Esophagus muscularis mucosa (tissue), 4 donors: Measurements from ENCODE around the gene SEMA3D. TPM values are rescaled to one million over a fixed set of nuclear protein-coding genes. Genes with fewer than 3 reads are reported as not detected.
A peak's percentile ranks its signal among the peaks of the same experiment; 100 is the strongest.

Experiments
- DNase-seq: peaks from one replicate; pipeline ENCODE4 v3.0.0-alpha.2; 2017; ENCODE audit errors: extremely low spot score
- H3K27ac ChIP-seq, 4 donors: fragments of 200-600 bp; sonication (generic); replicated peaks in 1 of 4; 1 replicate in 3 of 4; 2 replicates in 1 of 4; pipeline ENCODE4 v1.5.1; 2016 to 2019; ENCODE audit warnings: mild to moderate bottlenecking in 1 of 4
- H3K27me3 ChIP-seq, 4 donors: fragments of 200-600 bp; sonication (generic); one replicate each; pipeline versions ENCODE4 v1.5.1 to v1.6.0; 2016 to 2019
- H3K36me3 ChIP-seq, 4 donors: fragments of 200-600 bp; sonication (generic); one replicate each; pipeline ENCODE4 v1.5.1; 2016 to 2019
- H3K4me1 ChIP-seq, 4 donors: fragments of 200-600 bp; sonication (generic); one replicate each; pipeline ENCODE4 v1.5.1; 2016 to 2019
- H3K4me3 ChIP-seq, 4 donors: fragments of 200-600 bp; sonication (generic); 1 replicate in 2 of 4; 2 replicates in 2 of 4; pipeline ENCODE4 v1.5.1; 2016 to 2019; ENCODE audit warnings: mild to moderate bottlenecking in 4 of 4, moderate library complexity in 1 of 4
- H3K9me3 ChIP-seq, 4 donors: fragments of 200-600 bp; sonication (generic); 1 replicate in 3 of 4; 2 replicates in 1 of 4; pipeline ENCODE4 v1.5.1; 2016 to 2019
- CTCF ChIP-seq, 3 experiments: fragments of 200-600 bp in 2 of 3; fragments of 450-650 bp in 1 of 3; sonication (generic) in 2 of 3; IDR thresholded peaks; one replicate each; pipeline ENCODE4 v1.5.1; 2017 to 2019; ENCODE audit warnings: antibody characterized with exemption in 3 of 3, mild to moderate bottlenecking in 2 of 3, moderate library complexity in 1 of 3
- EP300 ChIP-seq: sonication (generic); formaldehyde crosslinking; IDR thresholded peaks from one replicate; pipeline ENCODE4 v1.6.1; 2017; ENCODE audit warnings: antibody characterized with exemption
- POLR2A ChIP-seq: fragments of 450-650 bp; IDR thresholded peaks from one replicate; pipeline ENCODE4 v1.6.1; 2017; ENCODE audit warnings: antibody characterized with exemption, moderate library complexity, mild to moderate bottlenecking, low read depth
- POLR2AphosphoS5 ChIP-seq, 2 donors: sonication (generic); formaldehyde crosslinking; IDR thresholded peaks; one replicate each; pipeline ENCODE4 v1.6.1; 2017; ENCODE audit warnings: antibody characterized with exemption in 2 of 2
- WGBS: methylation state at CpG from one replicate; pipeline ENCODE4 v1.1.5; 2018; 5-methylcytosine and 5-hydroxymethylcytosine counted together
- intact Hi-C: fragments of 100-400 bp; cut with DNase I; formaldehyde crosslinking; loops from one replicate; pipeline ENCODE4 v1.15.1; 2023
- total RNA-seq, 4 donors: library from RNA; depleted of rRNA; stranded (reverse); fragments of >200 nt; gene quantifications; one replicate each; pipeline versions ENCODE4 v1.1.0 to v1.2.1, GENCODE V29; 2016

Gene SEMA3D
- total RNA-seq, 4 donors from 2014 or later: 0.42 to 2.2 (median 1.4) TPM

DNA sequence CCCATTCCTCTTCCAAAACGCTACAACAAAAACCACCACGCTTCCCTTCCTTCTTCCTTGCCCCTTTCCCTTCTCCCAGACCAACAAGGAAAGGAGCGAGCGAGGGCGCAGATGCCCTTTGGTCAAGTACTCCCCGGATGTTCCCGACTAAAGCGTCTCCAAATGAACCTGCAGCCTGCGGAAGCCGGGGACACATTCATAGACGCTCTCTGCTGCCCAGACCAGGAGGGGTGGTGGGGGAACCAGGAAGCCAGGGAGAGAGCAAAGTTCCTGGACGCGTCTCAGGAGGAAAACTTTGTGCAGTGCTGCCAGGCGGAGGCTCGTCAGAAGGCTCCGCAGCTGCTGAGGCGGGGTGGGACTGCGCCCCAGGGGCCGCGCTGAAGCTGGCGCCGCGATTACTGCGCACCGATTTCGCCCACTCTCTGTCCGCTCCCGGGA, 754 bp downstream of the SEMA3D start:
- H3K36me3 ChIP-seq: no peaks in the 10 kb centered on the region
- WGBS: under 1% methylated on average over 28 of the region's 28 CpGs
- peaks cover 5 to 30% (median 27%) of the 10 kb centered on the region in 4 donors for H3K4me1 ChIP-seq
- H3K27me3 ChIP-seq: peaks cover 0 to 35% (median 0%) of the 10 kb centered on the region in 4 donors
- H3K9me3 ChIP-seq: no peaks in the 10 kb centered on the region
- DNase-seq: no peak
- peak overlapping the region; percentile 53 to 65 (median 56) for H3K4me3 ChIP-seq
- intact Hi-C loops: loop anchor here (10.0 kb wide), 1 partner anchor 141 kb away; no protein-coding TSS in a partner anchor
- no peak for TF ChIP-seq POLR2A
- TF ChIP-seq EP300: no peak
- no peak for TF ChIP-seq POLR2AphosphoS5 (IDR thresholded peaks at IDR 0.05)
- no peak for TF ChIP-seq CTCF (IDR thresholded peaks at IDR 0.05)
- H3K27ac ChIP-seq: peak overlapping the region; percentile 19 to 44 (median 36)

DNA sequence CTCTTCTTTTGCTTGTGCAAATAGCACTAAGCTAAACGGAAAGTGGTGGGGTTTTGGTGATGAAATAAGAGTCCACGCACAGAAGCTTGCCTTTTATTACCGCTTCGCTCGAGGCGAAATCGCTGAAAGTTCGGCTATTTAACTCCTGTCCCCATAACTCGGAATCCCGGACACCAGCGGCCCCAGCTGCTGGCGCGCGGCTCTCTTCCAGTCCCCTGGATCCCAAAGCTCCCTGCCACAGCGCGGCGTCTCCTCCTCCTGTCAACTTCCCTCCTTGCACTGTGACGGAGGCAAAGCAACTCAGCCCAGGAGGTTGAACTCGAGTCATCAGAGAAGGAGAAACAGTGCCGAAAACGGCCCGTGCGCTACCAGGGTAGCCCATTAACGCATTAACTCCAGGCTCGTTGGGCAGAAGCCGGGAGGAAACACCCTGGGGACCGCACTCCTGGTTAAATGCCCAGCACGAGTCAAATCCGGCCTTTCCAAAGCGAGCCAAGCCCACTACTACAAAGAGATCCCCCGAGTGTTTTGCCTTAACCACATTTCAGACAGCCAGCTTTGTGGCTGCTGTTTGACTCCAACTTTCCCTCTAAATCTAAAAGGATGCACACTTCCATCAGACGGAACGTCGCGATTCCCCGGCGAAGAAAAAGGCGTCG, 1.3 kb downstream of the SEMA3D start:
- TF ChIP-seq EP300 (no peak), CTCF (IDR thresholded peaks at IDR 0.05) (no peak)
- intact Hi-C loops: loop anchor here (10.0 kb wide), 1 partner anchor 141 kb away; no protein-coding TSS in a partner anchor
- H3K4me1 ChIP-seq: peaks cover 5 to 30% (median 27%) of the 10 kb centered on the region in 4 donors
- H3K36me3 ChIP-seq: no peaks in the 10 kb centered on the region
- H3K27me3 ChIP-seq: peaks cover 0 to 35% (median 0%) of the 10 kb centered on the region in 4 donors
- H3K9me3 ChIP-seq: no peaks in the 10 kb centered on the region
- WGBS: under 1% methylated on average over 33 of the region's 39 CpGs
- H3K4me3 ChIP-seq: peak overlapping the region; percentile 53 to 65 (median 56)
- H3K27ac ChIP-seq: peak overlapping the region; percentile 19 to 44 (median 36)
- no peak for DNase-seq

DNA sequence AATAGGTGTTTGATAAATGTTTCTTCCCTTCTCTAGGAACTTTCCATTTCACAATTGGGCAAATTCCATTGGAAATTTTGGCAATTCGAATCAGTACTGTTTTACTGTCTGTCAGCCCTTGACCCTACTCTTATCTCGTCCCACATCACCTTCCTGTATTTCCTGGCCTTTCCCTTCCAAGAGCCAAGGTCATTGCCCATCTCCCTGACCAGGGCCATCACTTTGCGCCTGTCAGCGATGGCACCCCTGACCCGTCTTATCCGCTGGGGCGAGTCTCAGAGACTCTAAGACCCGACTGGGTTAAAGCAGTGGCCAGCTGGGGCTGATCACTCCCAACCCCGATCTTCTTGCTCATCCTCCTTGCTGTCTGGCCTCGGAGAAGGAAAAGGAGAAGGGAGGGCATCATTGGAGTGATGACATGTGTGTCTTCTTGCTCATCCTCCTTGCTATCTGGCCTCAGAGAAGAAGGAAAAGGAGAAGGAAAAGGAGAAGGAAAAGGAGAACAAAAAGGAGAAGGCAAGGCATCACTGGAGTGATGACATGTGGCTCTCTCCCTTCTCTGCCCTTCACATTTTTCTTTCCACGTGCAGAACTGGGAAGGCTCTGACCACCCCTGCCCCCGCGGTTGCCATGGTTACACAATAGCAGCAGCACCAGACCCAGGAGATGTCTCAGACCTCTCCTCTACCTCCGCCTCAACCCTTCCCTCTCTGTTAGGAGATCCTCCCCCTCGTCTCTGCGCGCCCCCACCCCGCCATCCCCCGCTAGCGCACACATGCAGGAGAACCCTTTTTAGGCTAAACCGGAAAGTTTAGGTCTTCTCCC, 2.0 kb downstream of the SEMA3D start:
- no peak for DNase-seq
- WGBS: 34% methylated on average over 20 of the region's 21 CpGs
- peak overlapping the region in 2 of 4 donors; percentile 32 to 44 for H3K27ac ChIP-seq
- H3K9me3 ChIP-seq: no peaks in the 10 kb centered on the region
- peaks cover 0 to 33% (median 0%) of the 10 kb centered on the region in 4 donors for H3K27me3 ChIP-seq
- H3K4me1 ChIP-seq: peaks cover 5 to 30% (median 27%) of the 10 kb centered on the region in 4 donors
- TF ChIP-seq POLR2A: no peak
- no peak for TF ChIP-seq POLR2AphosphoS5 (IDR thresholded peaks at IDR 0.05)
- TF ChIP-seq CTCF (IDR thresholded peaks at IDR 0.05): no peak
- no peak for TF ChIP-seq EP300
- peak overlapping the region; percentile 53 to 65 (median 56) for H3K4me3 ChIP-seq
- intact Hi-C loops: loop anchor here (10.0 kb wide), 1 partner anchor 140 kb away; no protein-coding TSS in a partner anchor
- H3K36me3 ChIP-seq: no peaks in the 10 kb centered on the region

- Histone ChIP-seq H3K9me3 (no peaks in the 10 kb centered on the region), H3K4me3 (no peak overlapping the region), H3K27me3 (peaks cover 0 to 25% (median 0%) of the 10 kb centered on the region in 4 donors), H3K27ac (no peak overlapping the region), H3K4me1 (peaks cover 5 to 30% (median 27%) of the 10 kb centered on the region in 4 donors), H3K36me3 (no peaks in the 10 kb centered on the region)
- intact Hi-C loops: loop anchor here (10.0 kb wide), 1 partner anchor 138 kb away; no protein-coding TSS in a partner anchor
- WGBS: 91% methylated on average over 3 of the region's 3 CpGs
- no peak for TF ChIP-seq POLR2A
- no peak for TF ChIP-seq EP300
- TF ChIP-seq POLR2AphosphoS5 (IDR thresholded peaks at IDR 0.05): no peak
- no peak for TF ChIP-seq CTCF (IDR thresholded peaks at IDR 0.05)
- no peak for DNase-seq
These were observed 3.6 kb downstream of the SEMA3D start for GRCh38 chr7:85183296-85183695.
